Caco-2 (cell line): ENCODE data around the gene SMARCD2. TPM values are rescaled to one million over a fixed set of nuclear protein-coding genes. Genes with fewer than 3 reads are reported as not detected.

ENCODE experiments used
- BruUV-seq: library from RNA; stranded (reverse); fragments of 400-500 nt; replicated peaks from 2 replicates; lab custom pipeline; 2021; lab: Mats Ljungman, UMichigan
- CTCF ChIA-PET: fragments of 300-600 bp; sonication (Branson Sonifier 250); formaldehyde crosslinking; loops from one replicate; lab custom pipeline; 2022; ENCODE audit warnings: antibody characterized with exemption; lab: Charles Lee
- POLR2A ChIA-PET: fragments of 300-600 bp; sonication (Branson Sonifier 250); formaldehyde crosslinking; loops from one replicate; lab custom pipeline; 2022; ENCODE audit warnings: antibody characterized with exemption; lab: Charles Lee
- DNase-seq, 2 experiments: peaks; one replicate each; pipeline versions ENCODE4 v3.0.0 to v3.0.0-alpha.2; 2020 to 2022
- H3K27me3 ChIP-seq: replicated peaks from 2 replicates; pipeline ENCODE4 v1.6.0; 2011; ENCODE audit warnings: low read length; ENCODE audit not compliant: control insufficient read depth, insufficient read depth
- H3K36me3 ChIP-seq: 2 replicates; pipeline ENCODE4 v1.5.1; 2011; ENCODE audit warnings: low read length; ENCODE audit not compliant: control insufficient read depth, insufficient read depth
- H3K4me1 ChIP-seq: fragments of 250-450 bp; sonication (Bioruptor Pico); 2 replicates; pipeline ENCODE4 v1.5.1; 2020; ENCODE audit warnings: mild to moderate bottlenecking
- H3K4me3 ChIP-seq: 2 replicates; pipeline ENCODE4 v1.5.1; 2011; ENCODE audit warnings: low read depth, mild to moderate bottlenecking, control low read depth, low read length
- H3K9me3 ChIP-seq: fragments of 250-450 bp; sonication (Bioruptor Pico); 2 replicates; pipeline ENCODE4 v1.5.1; 2020; ENCODE audit warnings: mild to moderate bottlenecking, moderate library complexity
- H3K27ac Mint-ChIP-seq: one replicate; pipeline ENCODE4 v1.8.0; 2022; ENCODE audit warnings: mixed read lengths; ENCODE audit not compliant: unreplicated experiment
- H3K27me3 Mint-ChIP-seq: one replicate; pipeline ENCODE4 v1.8.0; 2022; ENCODE audit warnings: mixed read lengths; ENCODE audit not compliant: insufficient read depth, unreplicated experiment
- H3K36me3 Mint-ChIP-seq: one replicate; pipeline ENCODE4 v1.8.0; 2022; ENCODE audit warnings: mild to moderate bottlenecking, mixed read lengths; ENCODE audit not compliant: insufficient read depth, unreplicated experiment
- H3K4me1 Mint-ChIP-seq: one replicate; pipeline ENCODE4 v1.8.0; 2022; ENCODE audit warnings: low read depth, mixed read lengths; ENCODE audit not compliant: unreplicated experiment
- H3K4me3 Mint-ChIP-seq: one replicate; pipeline ENCODE4 v1.8.0; 2022; ENCODE audit warnings: mild to moderate bottlenecking, moderate library complexity, mixed read lengths; ENCODE audit not compliant: unreplicated experiment
- H3K9me3 Mint-ChIP-seq: one replicate; pipeline ENCODE4 v1.8.0; 2022; ENCODE audit warnings: mixed read lengths; ENCODE audit not compliant: unreplicated experiment
- CTCF ChIP-seq, 2 experiments: fragments of 200-600 bp in 1 of 2; IDR thresholded peaks; 1 replicate in 1 of 2; 2 replicates in 1 of 2; pipeline versions ENCODE4 v1.5.1 to v1.8.0; 2011 to 2022; ENCODE audit warnings: antibody characterized with exemption in 1 of 2, control low read depth in 1 of 2, inconsistent platforms in 1 of 2, low read depth in 1 of 2, low read length in 1 of 2, mild to moderate bottlenecking in 1 of 2, moderate library complexity in 1 of 2; ENCODE audit not compliant: insufficient read depth in 1 of 2, severe bottlenecking in 1 of 2, unreplicated experiment in 1 of 2
- intact Hi-C: fragments of 100-400 bp; cut with micrococcal nuclease; formaldehyde crosslinking; loops from one replicate; pipeline ENCODE4 v1.10.0; 2022; ENCODE audit not compliant: unreplicated experiment
- total RNA-seq: library from RNA; stranded (reverse); gene quantifications from 2 replicates; pipeline ENCODE4 v1.2.3, GENCODE V29; 2022

Gene SMARCD2
- total RNA-seq, 1 experiment from 2014 or later, result 134 TPM

GRCh38 chr17:63819585-63820537 lies 22.6 kb downstream of the SMARCD2 start:
- Mint-ChIP-seq H3K4me3 (peak overlapping the region; percentile 16), H3K27ac (peak overlapping the region; percentile 80), H3K9me3 (no peaks in the 10 kb centered on the region), H3K36me3 (peaks cover 100% of the 10 kb centered on the region), H3K27me3 (no peaks in the 10 kb centered on the region), H3K4me1 (peaks cover 20% of the 10 kb centered on the region)
- no peaks in the 10 kb centered on the region for H3K27me3 ChIP-seq
- TSS peak; percentile 68 for BruUV-seq
- no peaks in the 10 kb centered on the region for H3K9me3 ChIP-seq
- DNase-seq, result no peak
- intact Hi-C loops, result loop anchor here (10.0 kb wide), 1 partner anchor 125 kb away; no protein-coding TSS in a partner anchor
- peaks cover 9% of the 10 kb centered on the region for H3K36me3 ChIP-seq
- no peak overlapping the region for H3K4me3 ChIP-seq
- no peak for TF ChIP-seq CTCF (IDR thresholded peaks at IDR 0.05; ENCODE audit: insufficient read depth in 1 of 2, low read depth in 1 of 2, low read length in 1 of 2, severe bottlenecking in 1 of 2, unreplicated experiment in 1 of 2)
- POLR2A ChIA-PET, result no interaction called here
- CTCF ChIA-PET, result no interaction called here
- H3K4me1 ChIP-seq, result peaks cover 15% of the 10 kb centered on the region

DNA sequence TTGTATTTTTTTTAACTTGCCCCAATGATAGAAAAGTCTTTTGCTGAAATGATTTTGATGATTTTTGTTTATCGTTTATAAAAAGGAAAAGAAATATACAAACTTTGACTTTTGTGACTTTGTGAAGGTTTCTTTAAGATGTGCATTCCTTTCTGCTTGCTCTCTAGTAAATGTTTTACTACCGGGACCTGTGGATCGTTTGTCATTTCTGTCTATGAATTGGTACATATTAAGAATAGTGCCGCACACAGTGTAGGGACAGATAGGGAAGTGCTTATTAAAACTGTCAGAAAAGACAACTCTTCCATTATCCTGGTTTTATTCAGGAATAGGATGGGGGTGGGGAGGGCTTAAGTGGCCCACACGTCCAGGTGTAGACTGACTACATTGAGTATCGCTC lies 23.4 kb downstream of the SMARCD2 start:
- no TSS peak for BruUV-seq
- TF ChIP-seq CTCF (IDR thresholded peaks at IDR 0.05; ENCODE audit: insufficient read depth in 1 of 2, low read depth in 1 of 2, low read length in 1 of 2, severe bottlenecking in 1 of 2, unreplicated experiment in 1 of 2), result no peak
- Mint-ChIP-seq H3K27me3 (no peaks in the 10 kb centered on the region), H3K9me3 (no peaks in the 10 kb centered on the region), H3K4me3 (no peak overlapping the region), H3K36me3 (peaks cover 100% of the 10 kb centered on the region), H3K27ac (peak overlapping the region; percentile 80), H3K4me1 (peaks cover 20% of the 10 kb centered on the region)
- ChIA-PET CTCF (interaction anchor here (1.6 kb wide), 1 partner anchor 9 kb away, joined by 4 read pairs; no protein-coding TSS in a partner anchor), POLR2A (interaction anchor here (0.6 kb wide), 1 partner anchor 9 kb away, joined by 7 read pairs; no protein-coding TSS in a partner anchor)
- no peak for DNase-seq
- intact Hi-C loops, result no loop called here
- no peak overlapping the region for H3K4me3 ChIP-seq
- no peaks in the 10 kb centered on the region for H3K27me3 ChIP-seq
- no peaks in the 10 kb centered on the region for H3K9me3 ChIP-seq
- H3K36me3 ChIP-seq, result peaks cover 6% of the 10 kb centered on the region
- peaks cover 15% of the 10 kb centered on the region for H3K4me1 ChIP-seq

GRCh38 chr17:63817736-63818385 lies 24.6 kb downstream of the SMARCD2 start:
- CTCF ChIA-PET, result interaction anchor here (1.6 kb wide), 1 partner anchor 10 kb away, joined by 4 read pairs; no protein-coding TSS in a partner anchor

More at GRCh38 chr17:63817736-63818385, 24.6 kb downstream of the SMARCD2 start:
- Mint-ChIP-seq H3K4me3 (no peak overlapping the region), H3K36me3 (peaks cover 100% of the 10 kb centered on the region), H3K9me3 (no peaks in the 10 kb centered on the region), H3K4me1 (peaks cover 20% of the 10 kb centered on the region), H3K27me3 (no peaks in the 10 kb centered on the region), H3K27ac (peak overlapping the region; percentile 64)
- no peaks in the 10 kb centered on the region for H3K27me3 ChIP-seq
- H3K4me3 ChIP-seq, result no peak overlapping the region
- POLR2A ChIA-PET, result interaction anchor here (0.6 kb wide), 1 partner anchor 721 kb away, joined by 3 read pairs; no protein-coding TSS in a partner anchor
- intact Hi-C loops, result no loop called here
- no peaks in the 10 kb centered on the region for H3K9me3 ChIP-seq
- no peak for DNase-seq
- peaks cover 15% of the 10 kb centered on the region for H3K4me1 ChIP-seq
- peaks cover 6% of the 10 kb centered on the region for H3K36me3 ChIP-seq
- TSS peak; percentile 71 for BruUV-seq
- TF ChIP-seq CTCF (IDR thresholded peaks at IDR 0.05; ENCODE audit: insufficient read depth in 1 of 2, low read depth in 1 of 2, low read length in 1 of 2, severe bottlenecking in 1 of 2, unreplicated experiment in 1 of 2), result no peak
